ENCODE measurements around the gene RAB3B.
"Not testable (repeated sequence)": the region's sequence is repeated elsewhere in the genome, so short reads cannot be mapped to it uniquely, and the experiment has no call there.

GRCh38 chr1:52028839-52029238, 38.3 kb upstream of the RAB3B start:
- not testable (repeated sequence) for TF ChIP-seq POLR2A (IDR thresholded peaks at IDR 0.05; ENCODE audit: low read depth, low read length); POLR2AphosphoS5 (IDR thresholded peaks at IDR 0.05; ENCODE audit: low read depth, low read length); TAF1 (IDR thresholded peaks at IDR 0.05; ENCODE audit: borderline replicate concordance, low read depth, low read length)

Data from GM12892 (cell line).